Osteocyte (in vitro differentiated cells): ENCODE results near the gene ZFP92. TPM values are rescaled to one million over a fixed set of nuclear protein-coding genes. Genes with fewer than 3 reads are reported as not detected.

Experiments used
- DNase-seq: peaks from one replicate; pipeline ENCODE4 v3.0.0; 2021; ENCODE audit warnings: mixed read lengths; ENCODE audit not compliant: unreplicated experiment; ENCODE audit errors: extremely low spot score
- H3K27ac Mint-ChIP-seq: one replicate; pipeline ENCODE4 v1.8.0; 2021; ENCODE audit warnings: mild to moderate bottlenecking, mixed read lengths; ENCODE audit not compliant: unreplicated experiment
- H3K27me3 Mint-ChIP-seq: one replicate; pipeline ENCODE4 v1.8.0; 2021; ENCODE audit warnings: mixed read lengths; ENCODE audit not compliant: unreplicated experiment
- H3K36me3 Mint-ChIP-seq: one replicate; pipeline ENCODE4 v1.8.0; 2021; ENCODE audit warnings: mixed read lengths; ENCODE audit not compliant: unreplicated experiment
- H3K4me1 Mint-ChIP-seq: one replicate; pipeline ENCODE4 v1.8.0; 2021; ENCODE audit warnings: mixed read lengths; ENCODE audit not compliant: unreplicated experiment
- H3K4me3 Mint-ChIP-seq: one replicate; pipeline ENCODE4 v1.8.0; 2021; ENCODE audit warnings: mild to moderate bottlenecking, moderate library complexity, mixed read lengths; ENCODE audit not compliant: unreplicated experiment
- H3K9me3 Mint-ChIP-seq: one replicate; pipeline ENCODE4 v1.8.0; 2021; ENCODE audit warnings: mixed read lengths; ENCODE audit not compliant: unreplicated experiment
- CTCF ChIP-seq: fragments of 200-600 bp; sonication (generic); IDR thresholded peaks from 2 replicates; pipeline ENCODE4 v1.5.0; 2021; ENCODE audit warnings: antibody characterized with exemption, mild to moderate bottlenecking, moderate library complexity
- total RNA-seq: library from RNA; stranded (reverse); gene quantifications from 2 replicates; pipeline ENCODE4 v1.2.1, GENCODE V29; 2021

The ZFP92 gene
- total RNA-seq, 1 donor from 2014 or later: 0.05 TPM

GRCh38 chrX:153433781-153434285 lies 22.6 kb downstream of the ZFP92 start:
- peaks cover 2% of the 10 kb centered on the region for H3K27me3 Mint-ChIP-seq
- no peaks in the 10 kb centered on the region for H3K4me1 Mint-ChIP-seq
- no peak overlapping the region for H3K4me3 Mint-ChIP-seq
- no peaks in the 10 kb centered on the region for H3K36me3 Mint-ChIP-seq
- H3K27ac Mint-ChIP-seq: no peak overlapping the region
- H3K9me3 Mint-ChIP-seq: peaks cover 11% of the 10 kb centered on the region
- no peak for DNase-seq
- no peak for TF ChIP-seq CTCF

- Mint-ChIP-seq H3K36me3 (no peaks in the 10 kb centered on the region), H3K27me3 (peaks cover 2% of the 10 kb centered on the region), H3K9me3 (peaks cover 11% of the 10 kb centered on the region), H3K4me1 (no peaks in the 10 kb centered on the region), H3K27ac (no peak overlapping the region), H3K4me3 (no peak overlapping the region)
- DNase-seq: no peak
- TF ChIP-seq CTCF: no peak
These were observed 23.5 kb downstream of the ZFP92 start for GRCh38 chrX:153434801-153435200.

GRCh38 chrX:153435845-153436244 lies 24.6 kb downstream of the ZFP92 start:
- Mint-ChIP-seq H3K27me3 (peaks cover 2% of the 10 kb centered on the region), H3K27ac (no peak overlapping the region), H3K4me1 (no peaks in the 10 kb centered on the region), H3K9me3 (peaks cover 5% of the 10 kb centered on the region), H3K36me3 (no peaks in the 10 kb centered on the region), H3K4me3 (no peak overlapping the region)
- no peak for DNase-seq
- no peak for TF ChIP-seq CTCF

- H3K4me1 Mint-ChIP-seq: no peaks in the 10 kb centered on the region
- H3K9me3 Mint-ChIP-seq: no peaks in the 10 kb centered on the region
- DNase-seq: no peak
- no peak overlapping the region for H3K4me3 Mint-ChIP-seq
- peaks cover 2% of the 10 kb centered on the region for H3K27me3 Mint-ChIP-seq
- no peaks in the 10 kb centered on the region for H3K36me3 Mint-ChIP-seq
- H3K27ac Mint-ChIP-seq: no peak overlapping the region
- peak; percentile 51 for TF ChIP-seq CTCF
These were observed 27.3 kb downstream of the ZFP92 start for GRCh38 chrX:153438532-153438931.

- H3K9me3 Mint-ChIP-seq: no peaks in the 10 kb centered on the region
- H3K4me1 Mint-ChIP-seq: no peaks in the 10 kb centered on the region
- no peak overlapping the region for H3K4me3 Mint-ChIP-seq
- no peak for DNase-seq
- peaks cover 2% of the 10 kb centered on the region for H3K27me3 Mint-ChIP-seq
- TF ChIP-seq CTCF: no peak
- H3K36me3 Mint-ChIP-seq: no peaks in the 10 kb centered on the region
- no peak overlapping the region for H3K27ac Mint-ChIP-seq
These were observed 28.7 kb downstream of the ZFP92 start for GRCh38 chrX:153439977-153440376.
